Peyer's patch (tissue), 4 donors: ENCODE results near the gene ARFGAP1.

Experiments
- CTCF ChIP-seq, 6 experiments: fragments of 450-650 bp in 4 of 6; fragments of 200-600 bp in 2 of 6; sonication (generic) in 1 of 6; IDR thresholded peaks; one replicate each; pipeline ENCODE4 v1.5.1; 2017 to 2019; ENCODE audit warnings: antibody characterized with exemption in 6 of 6, mild to moderate bottlenecking in 3 of 6, moderate library complexity in 1 of 6
- POLR2A ChIP-seq, 2 donors: fragments of 450-650 bp; IDR thresholded peaks; one replicate each; pipeline ENCODE4 v1.5.1; 2017; ENCODE audit warnings: antibody characterized with exemption in 2 of 2, mild to moderate bottlenecking in 2 of 2, moderate library complexity in 2 of 2

- TF ChIP-seq POLR2A (IDR thresholded peaks at IDR 0.05) = no peak
- TF ChIP-seq CTCF (IDR thresholded peaks at IDR 0.05) = no peak
Observed at GRCh38 chr20:63318391-63319163, 46.0 kb downstream of the ARFGAP1 start.
